SK-N-SH treated with all-trans-retinoic acid at 6 μM for 48 hours (cell line): ENCODE measurements around the gene RCOR2.
A peak's percentile ranks its signal among the peaks of the same experiment; 100 is the strongest.

Experiments
- ATAC-seq: fragments of 200-7000 bp; cut with Tn5 transposase; 3 replicates; pipeline ENCODE4 v1.9.1; 2020; ENCODE audit warnings: mild to moderate bottlenecking, moderate library complexity
- ARNTL ChIP-seq: fragments of 450-650 bp; formaldehyde crosslinking; IDR thresholded peaks from 2 replicates; pipeline ENCODE4 v1.5.0; 2020; ENCODE audit warnings: low read depth, mild to moderate bottlenecking, moderate library complexity, borderline replicate concordance
- CSDC2 ChIP-seq: fragments of 250-450 bp; sonication (Bioruptor Pico); IDR thresholded peaks from 2 replicates; pipeline ENCODE4 v1.5.0; 2020; ENCODE audit warnings: mild to moderate bottlenecking, moderate library complexity
- ESRRG ChIP-seq: fragments of 250-450 bp; sonication (Bioruptor Pico); IDR thresholded peaks from 2 replicates; pipeline ENCODE4 v1.6.1; 2021; ENCODE audit warnings: mild to moderate bottlenecking
- GLIS3 ChIP-seq: fragments of 250-450 bp; sonication (Bioruptor Pico); IDR thresholded peaks from 2 replicates; pipeline ENCODE4 v1.5.0; 2020; ENCODE audit warnings: mild to moderate bottlenecking, moderate library complexity
- OSR1 ChIP-seq: fragments of 250-450 bp; sonication (Bioruptor Pico); IDR thresholded peaks from 2 replicates; pipeline ENCODE4 v1.8.0; 2022; ENCODE audit warnings: moderate library complexity, mild to moderate bottlenecking, inconsistent platforms
- PPARA ChIP-seq: fragments of 250-450 bp; sonication (Bioruptor Pico); IDR thresholded peaks from 2 replicates; pipeline ENCODE4 v1.5.0; 2020; ENCODE audit warnings: mild to moderate bottlenecking, borderline replicate concordance
- RARB ChIP-seq: fragments of 250-450 bp; sonication (Bioruptor Pico); IDR thresholded peaks from 2 replicates; pipeline ENCODE4 v1.8.0; 2021; ENCODE audit warnings: mild to moderate bottlenecking, moderate library complexity
- SNAI2 ChIP-seq: fragments of 250-450 bp; sonication (Bioruptor Pico); IDR thresholded peaks from 2 replicates; pipeline ENCODE4 v1.5.0; 2020; ENCODE audit warnings: mild to moderate bottlenecking, moderate library complexity
- TOX ChIP-seq: fragments of 250-450 bp; sonication (Bioruptor Pico); IDR thresholded peaks from 2 replicates; pipeline ENCODE4 v1.8.0; 2021; ENCODE audit warnings: mild to moderate bottlenecking, moderate library complexity, borderline replicate concordance
- ZC3H10 ChIP-seq: fragments of 250-450 bp; sonication (Bioruptor Pico); IDR thresholded peaks from 2 replicates; pipeline ENCODE4 v1.5.1; 2021; ENCODE audit warnings: mild to moderate bottlenecking, moderate library complexity
- ZFP3 ChIP-seq: fragments of 250-450 bp; sonication (Bioruptor Pico); IDR thresholded peaks from 2 replicates; pipeline ENCODE4 v1.5.0; 2020; ENCODE audit warnings: mild to moderate bottlenecking, moderate library complexity
- ZFP30 ChIP-seq: fragments of 450-650 bp; formaldehyde crosslinking; IDR thresholded peaks from 2 replicates; pipeline ENCODE4 v1.5.0; 2022; ENCODE audit warnings: mild to moderate bottlenecking, moderate library complexity
- ZNF565 ChIP-seq: fragments of 450-650 bp; formaldehyde crosslinking; conservative IDR thresholded peaks from 2 replicates; pipeline ENCODE4 v1.5.0; 2020; ENCODE audit warnings: low read depth, mild to moderate bottlenecking, moderate library complexity
- ZNF70 ChIP-seq: fragments of 450-650 bp; formaldehyde crosslinking; IDR thresholded peaks from 2 replicates; pipeline ENCODE4 v1.5.0; 2020; ENCODE audit warnings: mild to moderate bottlenecking, moderate library complexity
- TF ChIP-seq, protein P1 (sequence below): fragments of 250-450 bp; sonication (Bioruptor Pico); IDR thresholded peaks from 2 replicates; pipeline ENCODE4 v1.5.1; 2021; ENCODE audit warnings: mild to moderate bottlenecking, moderate library complexity
- TF ChIP-seq, protein P2 (sequence below): fragments of 250-450 bp; sonication (Bioruptor Pico); IDR thresholded peaks from 2 replicates; pipeline ENCODE4 v1.8.0; 2020; ENCODE audit warnings: mild to moderate bottlenecking, moderate library complexity, borderline replicate concordance
- TF ChIP-seq, protein P3 (sequence below): fragments of 250-450 bp; sonication (Bioruptor Pico); IDR thresholded peaks from 2 replicates; pipeline ENCODE4 v1.8.0; 2021; ENCODE audit warnings: low read depth, mild to moderate bottlenecking, moderate library complexity, borderline replicate concordance
- TF ChIP-seq, protein P4 (sequence below): fragments of 250-450 bp; sonication (Bioruptor Pico); IDR thresholded peaks from 2 replicates; pipeline ENCODE4 v1.5.0; 2020; ENCODE audit warnings: mild to moderate bottlenecking, moderate library complexity

The RCOR2 gene

DNA sequence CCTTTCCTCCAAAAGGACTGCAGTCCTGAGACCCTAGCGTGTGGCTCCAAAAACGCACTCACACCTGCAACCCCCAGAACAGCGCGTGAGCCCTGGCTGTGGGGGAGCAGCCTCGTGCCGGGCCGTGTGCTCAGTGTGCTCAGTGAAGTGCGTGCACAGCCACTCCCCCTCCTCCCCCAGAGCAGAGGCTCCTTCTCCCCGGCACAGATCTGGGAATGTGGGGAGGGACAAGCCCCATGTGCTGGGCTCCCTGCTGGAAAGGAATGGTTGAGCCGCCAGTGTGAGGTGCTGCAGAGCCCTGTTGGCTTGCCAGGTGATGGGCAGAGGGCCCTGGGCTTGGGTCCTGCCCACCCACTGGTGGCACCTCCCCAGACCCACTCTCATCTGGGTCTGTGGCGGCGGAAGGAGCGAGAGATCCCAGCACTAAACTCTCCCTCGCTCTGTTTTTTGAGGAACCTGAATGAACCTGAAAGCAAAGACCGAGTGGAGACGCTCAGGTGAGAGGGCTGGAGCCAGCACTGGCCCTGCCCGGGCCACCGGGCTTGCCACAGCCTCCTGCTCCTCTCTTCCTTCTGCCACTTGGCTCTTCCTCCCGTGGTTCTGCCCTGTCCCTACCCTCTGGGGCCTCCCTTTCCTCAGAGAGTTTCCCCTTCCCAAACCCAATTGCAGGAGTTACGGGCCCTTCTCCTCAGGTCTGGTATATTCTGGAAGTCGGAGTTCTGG, 9.0 kb downstream of the RCOR2 start (continued):
- TF ChIP-seq ZNF565 (no peak), OSR1 (CRISPR knock-in tag) (no peak)
- TF ChIP-seq, all 23 proteins: peak for 0

DNA sequence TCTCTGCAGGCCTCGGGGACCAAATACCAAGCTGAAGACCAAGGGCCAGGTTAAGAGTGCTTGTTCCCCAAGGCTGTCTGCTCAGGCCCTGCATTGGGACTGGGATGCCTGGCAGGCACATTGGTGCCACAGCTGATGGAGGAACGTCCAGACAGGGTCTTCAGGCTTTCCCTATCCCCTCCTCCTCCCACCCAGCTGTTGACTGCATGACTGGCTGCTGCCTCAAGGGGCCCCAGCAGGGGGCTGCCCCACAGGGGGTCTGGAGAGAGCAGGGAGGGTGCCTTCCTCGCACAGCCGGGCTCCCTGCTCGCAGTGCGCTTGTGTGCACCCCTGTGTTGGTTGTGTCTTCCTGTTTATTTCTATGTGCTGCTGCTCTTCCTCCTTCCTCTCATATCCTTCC, 9.9 kb downstream of the RCOR2 start:
- no peak for ATAC-seq
- no peak for TF ChIP-seq ZFP30
- no peak for TF ChIP-seq TOX (CRISPR knock-in tag)
- no peak for TF ChIP-seq ZC3H10 (CRISPR knock-in tag)
- no peak for TF ChIP-seq OSR1 (CRISPR knock-in tag)
- TF ChIP-seq ESRRG = no peak
- TF ChIP-seq CSDC2 (CRISPR knock-in tag) = no peak
- no peak for TF ChIP-seq GLIS3 (CRISPR knock-in tag)
- TF ChIP-seq, protein P1, sequence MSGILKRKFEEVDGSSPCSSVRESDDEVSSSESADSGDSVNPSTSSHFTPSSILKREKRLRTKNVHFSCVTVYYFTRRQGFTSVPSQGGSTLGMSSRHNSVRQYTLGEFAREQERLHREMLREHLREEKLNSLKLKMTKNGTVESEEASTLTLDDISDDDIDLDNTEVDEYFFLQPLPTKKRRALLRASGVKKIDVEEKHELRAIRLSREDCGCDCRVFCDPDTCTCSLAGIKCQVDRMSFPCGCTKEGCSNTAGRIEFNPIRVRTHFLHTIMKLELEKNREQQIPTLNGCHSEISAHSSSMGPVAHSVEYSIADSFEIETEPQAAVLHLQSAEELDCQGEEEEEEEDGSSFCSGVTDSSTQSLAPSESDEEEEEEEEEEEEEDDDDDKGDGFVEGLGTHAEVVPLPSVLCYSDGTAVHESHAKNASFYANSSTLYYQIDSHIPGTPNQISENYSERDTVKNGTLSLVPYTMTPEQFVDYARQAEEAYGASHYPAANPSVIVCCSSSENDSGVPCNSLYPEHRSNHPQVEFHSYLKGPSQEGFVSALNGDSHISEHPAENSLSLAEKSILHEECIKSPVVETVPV (CRISPR knock-in tag) = no peak
- TF ChIP-seq, protein P2, sequence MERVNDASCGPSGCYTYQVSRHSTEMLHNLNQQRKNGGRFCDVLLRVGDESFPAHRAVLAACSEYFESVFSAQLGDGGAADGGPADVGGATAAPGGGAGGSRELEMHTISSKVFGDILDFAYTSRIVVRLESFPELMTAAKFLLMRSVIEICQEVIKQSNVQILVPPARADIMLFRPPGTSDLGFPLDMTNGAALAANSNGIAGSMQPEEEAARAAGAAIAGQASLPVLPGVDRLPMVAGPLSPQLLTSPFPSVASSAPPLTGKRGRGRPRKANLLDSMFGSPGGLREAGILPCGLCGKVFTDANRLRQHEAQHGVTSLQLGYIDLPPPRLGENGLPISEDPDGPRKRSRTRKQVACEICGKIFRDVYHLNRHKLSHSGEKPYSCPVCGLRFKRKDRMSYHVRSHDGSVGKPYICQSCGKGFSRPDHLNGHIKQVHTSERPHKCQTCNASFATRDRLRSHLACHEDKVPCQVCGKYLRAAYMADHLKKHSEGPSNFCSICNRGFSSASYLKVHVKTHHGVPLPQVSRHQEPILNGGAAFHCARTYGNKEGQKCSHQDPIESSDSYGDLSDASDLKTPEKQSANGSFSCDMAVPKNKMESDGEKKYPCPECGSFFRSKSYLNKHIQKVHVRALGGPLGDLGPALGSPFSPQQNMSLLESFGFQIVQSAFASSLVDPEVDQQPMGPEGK (CRISPR knock-in tag) = no peak
- TF ChIP-seq ZNF70 (CRISPR knock-in tag) = no peak
- no peak for TF ChIP-seq ARNTL
- TF ChIP-seq, protein P3, sequence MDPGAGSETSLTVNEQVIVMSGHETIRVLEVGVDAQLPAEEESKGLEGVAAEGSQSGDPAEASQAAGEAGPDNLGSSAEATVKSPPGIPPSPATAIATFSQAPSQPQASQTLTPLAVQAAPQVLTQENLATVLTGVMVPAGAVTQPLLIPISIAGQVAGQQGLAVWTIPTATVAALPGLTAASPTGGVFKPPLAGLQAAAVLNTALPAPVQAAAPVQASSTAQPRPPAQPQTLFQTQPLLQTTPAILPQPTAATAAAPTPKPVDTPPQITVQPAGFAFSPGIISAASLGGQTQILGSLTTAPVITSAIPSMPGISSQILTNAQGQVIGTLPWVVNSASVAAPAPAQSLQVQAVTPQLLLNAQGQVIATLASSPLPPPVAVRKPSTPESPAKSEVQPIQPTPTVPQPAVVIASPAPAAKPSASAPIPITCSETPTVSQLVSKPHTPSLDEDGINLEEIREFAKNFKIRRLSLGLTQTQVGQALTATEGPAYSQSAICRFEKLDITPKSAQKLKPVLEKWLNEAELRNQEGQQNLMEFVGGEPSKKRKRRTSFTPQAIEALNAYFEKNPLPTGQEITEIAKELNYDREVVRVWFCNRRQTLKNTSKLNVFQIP = no peak
- TF ChIP-seq, all 23 proteins: peak for 0

DNA sequence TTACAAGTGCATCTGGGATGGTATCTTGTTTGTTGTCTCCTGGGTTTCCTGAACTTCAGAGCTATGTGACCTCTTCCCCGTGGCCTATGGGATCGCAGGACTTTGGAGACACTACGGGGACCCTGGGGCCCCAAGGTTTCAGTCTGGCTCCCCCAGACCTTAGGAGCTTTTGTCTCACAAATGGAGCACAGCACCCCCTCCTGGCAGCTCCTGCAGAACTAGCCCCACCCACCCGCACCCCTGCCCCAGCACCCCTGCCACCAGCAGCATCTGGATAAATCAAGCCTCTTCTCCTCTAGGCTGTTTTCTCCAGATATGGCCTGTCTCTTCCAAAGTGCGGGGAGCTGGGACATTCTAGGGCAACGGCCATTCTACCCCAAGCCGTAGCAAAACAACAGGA, 10.4 kb downstream of the RCOR2 start:
- peak; percentile 14; the same call in 1 of the 3 replicates for ATAC-seq
- TF ChIP-seq ZFP3 (CRISPR knock-in tag) (no peak), CSDC2 (CRISPR knock-in tag) (no peak), PPARA (CRISPR knock-in tag) (no peak), RARB (no peak), SNAI2 (CRISPR knock-in tag) (no peak), TOX (CRISPR knock-in tag) (no peak), GLIS3 (CRISPR knock-in tag) (no peak), ZNF565 (no peak), ESRRG (no peak), ARNTL (no peak), ZC3H10 (CRISPR knock-in tag) (no peak), OSR1 (CRISPR knock-in tag) (no peak), ZNF70 (CRISPR knock-in tag) (no peak)
- TF ChIP-seq, protein P1 (CRISPR knock-in tag) = no peak
- TF ChIP-seq, protein P4, sequence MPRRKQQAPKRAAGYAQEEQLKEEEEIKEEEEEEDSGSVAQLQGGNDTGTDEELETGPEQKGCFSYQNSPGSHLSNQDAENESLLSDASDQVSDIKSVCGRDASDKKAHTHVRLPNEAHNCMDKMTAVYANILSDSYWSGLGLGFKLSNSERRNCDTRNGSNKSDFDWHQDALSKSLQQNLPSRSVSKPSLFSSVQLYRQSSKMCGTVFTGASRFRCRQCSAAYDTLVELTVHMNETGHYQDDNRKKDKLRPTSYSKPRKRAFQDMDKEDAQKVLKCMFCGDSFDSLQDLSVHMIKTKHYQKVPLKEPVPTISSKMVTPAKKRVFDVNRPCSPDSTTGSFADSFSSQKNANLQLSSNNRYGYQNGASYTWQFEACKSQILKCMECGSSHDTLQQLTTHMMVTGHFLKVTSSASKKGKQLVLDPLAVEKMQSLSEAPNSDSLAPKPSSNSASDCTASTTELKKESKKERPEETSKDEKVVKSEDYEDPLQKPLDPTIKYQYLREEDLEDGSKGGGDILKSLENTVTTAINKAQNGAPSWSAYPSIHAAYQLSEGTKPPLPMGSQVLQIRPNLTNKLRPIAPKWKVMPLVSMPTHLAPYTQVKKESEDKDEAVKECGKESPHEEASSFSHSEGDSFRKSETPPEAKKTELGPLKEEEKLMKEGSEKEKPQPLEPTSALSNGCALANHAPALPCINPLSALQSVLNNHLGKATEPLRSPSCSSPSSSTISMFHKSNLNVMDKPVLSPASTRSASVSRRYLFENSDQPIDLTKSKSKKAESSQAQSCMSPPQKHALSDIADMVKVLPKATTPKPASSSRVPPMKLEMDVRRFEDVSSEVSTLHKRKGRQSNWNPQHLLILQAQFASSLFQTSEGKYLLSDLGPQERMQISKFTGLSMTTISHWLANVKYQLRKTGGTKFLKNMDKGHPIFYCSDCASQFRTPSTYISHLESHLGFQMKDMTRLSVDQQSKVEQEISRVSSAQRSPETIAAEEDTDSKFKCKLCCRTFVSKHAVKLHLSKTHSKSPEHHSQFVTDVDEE = no peak
- TF ChIP-seq, protein P3 = no peak
- TF ChIP-seq, all 23 proteins: peak for 0
